IMR-90 (cell line): ENCODE measurements around the gene PARP3. TPM values are rescaled to one million over a fixed set of nuclear protein-coding genes. Genes with fewer than 3 reads are reported as not detected.

Experiments
- ATAC-seq: fragments of 200-7000 bp; cut with Tn5 transposase; 2 replicates; pipeline ENCODE4 v1.9.1; 2020; ENCODE audit warnings: low read depth, mild to moderate bottlenecking, moderate library complexity
- BruUV-seq: library from RNA; stranded (reverse); fragments of 400-500 nt; replicated peaks from 2 replicates; lab custom pipeline; 2021; lab: Mats Ljungman, UMichigan
- CTCF ChIA-PET: fragments of 300-600 bp; formaldehyde crosslinking; extraction: SDS; loops from one replicate; lab custom pipeline; 2021; ENCODE audit warnings: antibody characterized with exemption; lab: Yijun Ruan, JAX
- POLR2A ChIA-PET: fragments of 300-600 bp; sonication (Branson Sonifier 250); formaldehyde crosslinking; loops from one replicate; lab custom pipeline; 2022; ENCODE audit warnings: antibody characterized with exemption; ENCODE audit not compliant: unreplicated experiment; lab: Charles Lee
- DNase-seq: peaks from one replicate; pipeline ENCODE4 v3.0.0; 2013
- H2AFZ ChIP-seq: replicated peaks from 2 replicates; pipeline ENCODE3; 2013; ENCODE audit warnings: low read length, mild to moderate bottlenecking; ENCODE audit not compliant: poor library complexity
- H2AK5ac ChIP-seq: 2 replicates; pipeline ENCODE4 v1.6.1; 2013; ENCODE audit warnings: low read depth, low read length, inconsistent platforms
- H2AK9ac ChIP-seq: replicated peaks from 2 replicates; pipeline ENCODE3; 2013; ENCODE audit warnings: mild to moderate bottlenecking, low read depth, low read length, moderate library complexity; ENCODE audit not compliant: poor library complexity
- H2BK120ac ChIP-seq: 2 replicates; pipeline ENCODE4 v1.6.1; 2013; ENCODE audit warnings: low read depth, low read length, inconsistent platforms
- H2BK15ac ChIP-seq: 3 replicates; pipeline ENCODE4 v1.6.1; 2013; ENCODE audit warnings: low read depth, low read length, inconsistent platforms
- H2BK20ac ChIP-seq: 2 replicates; pipeline ENCODE4 v1.6.1; 2013; ENCODE audit warnings: low read depth, mild to moderate bottlenecking, inconsistent platforms, low read length, moderate library complexity
- H2BK5ac ChIP-seq: 2 replicates; pipeline ENCODE4 v1.6.1; 2013; ENCODE audit warnings: mild to moderate bottlenecking, low read depth, low read length, inconsistent platforms; ENCODE audit not compliant: poor library complexity, severe bottlenecking
- H3K14ac ChIP-seq: replicated peaks from 2 replicates; pipeline ENCODE4 v1.6.1; 2013; ENCODE audit warnings: low read depth, low read length, inconsistent platforms
- H3K18ac ChIP-seq: 2 replicates; pipeline ENCODE4 v1.6.1; 2013; ENCODE audit warnings: low read depth, low read length, control low read depth
- H3K23ac ChIP-seq: 2 replicates; pipeline ENCODE4 v1.6.1; 2013; ENCODE audit warnings: low read depth, low read length, inconsistent platforms
- H3K27ac ChIP-seq: 2 replicates; pipeline ENCODE4 v1.5.1; 2013; ENCODE audit warnings: mild to moderate bottlenecking, control low read depth, low read length; ENCODE audit not compliant: insufficient read depth
- H3K27me3 ChIP-seq: 2 replicates; pipeline ENCODE4 v1.6.1; 2013; ENCODE audit warnings: low read length; ENCODE audit not compliant: control insufficient read depth, insufficient read depth
- H3K36me3 ChIP-seq: 2 replicates; pipeline ENCODE4 v1.6.1; 2013; ENCODE audit warnings: low read length, mixed read lengths; ENCODE audit not compliant: control insufficient read depth, insufficient read depth
- H3K4ac ChIP-seq: 2 replicates; pipeline ENCODE4 v1.6.1; 2013; ENCODE audit warnings: low read depth, low read length, inconsistent platforms
- H3K4me1 ChIP-seq: 2 replicates; pipeline ENCODE4 v1.6.1; 2013; ENCODE audit warnings: low read length, mixed read lengths; ENCODE audit not compliant: control insufficient read depth, insufficient read depth
- H3K4me2 ChIP-seq: 2 replicates; pipeline ENCODE4 v1.6.1; 2013; ENCODE audit warnings: low read depth, mild to moderate bottlenecking, control low read depth, low read length, moderate library complexity
- H3K4me3 ChIP-seq: 2 replicates; pipeline ENCODE4 v1.5.1; 2013; ENCODE audit warnings: low read depth, mild to moderate bottlenecking, control low read depth, low read length, moderate library complexity; ENCODE audit not compliant: insufficient read depth
- H3K56ac ChIP-seq: 2 replicates; pipeline ENCODE4 v1.6.1; 2013; ENCODE audit warnings: low read length, inconsistent platforms; ENCODE audit not compliant: insufficient read depth; ENCODE audit errors: extremely low read depth
- H3K79me1 ChIP-seq, 2 experiments: 2 replicates each; pipeline ENCODE4 v1.6.1; 2013; ENCODE audit warnings: low read length in 2 of 2, inconsistent platforms in 1 of 2, low read depth in 1 of 2
- H3K9ac ChIP-seq: 2 replicates; pipeline ENCODE4 v1.6.1; 2013; ENCODE audit warnings: low read depth, low read length, control low read depth
- H3K9me1 ChIP-seq: 2 replicates; pipeline ENCODE4 v1.6.1; 2013; ENCODE audit warnings: low read length, inconsistent platforms; ENCODE audit not compliant: insufficient read depth
- H3K9me3 ChIP-seq: 2 replicates; pipeline ENCODE4 v1.6.1; 2013; ENCODE audit warnings: low read length; ENCODE audit not compliant: control insufficient read depth, insufficient read depth
- H4K20me1 ChIP-seq: 2 replicates; pipeline ENCODE4 v1.6.1; 2013; ENCODE audit warnings: low read length, inconsistent platforms; ENCODE audit not compliant: insufficient read depth
- H4K5ac ChIP-seq: 2 replicates; pipeline ENCODE4 v1.6.1; 2013; ENCODE audit warnings: mild to moderate bottlenecking, low read depth, low read length, control low read depth
- H4K8ac ChIP-seq, 2 experiments: 2 replicates each; pipeline ENCODE4 v1.6.1; 2013; ENCODE audit warnings: low read depth in 2 of 2, low read length in 2 of 2, control low read depth in 1 of 2, inconsistent platforms in 1 of 2
- H4K91ac ChIP-seq: 2 replicates; pipeline ENCODE4 v1.6.1; 2013; ENCODE audit warnings: low read depth, low read length, inconsistent platforms; ENCODE audit not compliant: insufficient read depth
- FOS ChIP-seq: fragments of 150-350 bp; IDR thresholded peaks from 2 replicates; pipeline ENCODE4 v1.6.1; 2016; ENCODE audit warnings: low read depth, low read length
- MXI1 ChIP-seq: IDR thresholded peaks from 2 replicates; pipeline ENCODE4 v1.6.1; 2012; ENCODE audit warnings: low read depth, mild to moderate bottlenecking, low read length, moderate library complexity, borderline replicate concordance
- WGBS, 2 experiments: methylation state at CpG; one replicate each; pipeline versions ENCODE4 v1.1.5 to v1.1.7; 2013; ENCODE audit warnings: missing lambda C conversion rate in 2 of 2; ENCODE audit not compliant: insufficient read length in 1 of 2; ENCODE audit errors: extremely low coverage in 2 of 2; 5-methylcytosine and 5-hydroxymethylcytosine counted together
- dilution Hi-C: fragments of 300-500 bp; cut with HindIII; formaldehyde crosslinking; loops from one replicate; pipeline ENCODE4 v1.14.3; 2018; ENCODE audit warnings: low sequenced_read_pairs; ENCODE audit not compliant: unreplicated experiment
- in situ Hi-C: fragments of 300-500 bp; cut with MboI; formaldehyde crosslinking; loops from 3 replicates; pipeline ENCODE4 v1.14.3; 2019; ENCODE audit warnings: low sequenced_read_pairs, inconsistent platforms, mixed read lengths
- intact Hi-C: fragments of 100-400 bp; cut with micrococcal nuclease; formaldehyde crosslinking; loops from 2 replicates; pipeline ENCODE4 v1.10.0; 2022
- polyA plus RNA-seq, 3 experiments: library from polyadenylated mRNA; depleted of rRNA; stranded (reverse); fragments of >200 nt; gene quantifications; 2 replicates each; pipeline ENCODE4 v1.2.3, GENCODE V29; 2012; ENCODE audit warnings: low replicate concordance in 1 of 3
- total RNA-seq: library from RNA; depleted of rRNA; stranded (reverse); fragments of >200 nt; gene quantifications from 2 replicates; pipeline ENCODE4 v1.2.3, GENCODE V29; 2012

Gene PARP3
- total and polyA plus RNA-seq, 2 of the 4 experiments (the other 2 are of a cell fraction): 16.3 to 22.0 TPM

GRCh38 chr3:51944451-51945021, 2.4 kb downstream of the PARP3 start:
- no peak overlapping the region for H2AK5ac ChIP-seq
- ATAC-seq (no peak), DNase-seq (no peak)
- no peak overlapping the region for H2BK20ac ChIP-seq
- H4K8ac ChIP-seq: no peak overlapping the region
- no peak overlapping the region for H3K4ac ChIP-seq
- H2AFZ ChIP-seq: no peak overlapping the region
- TF ChIP-seq FOS: no peak
- no peak for TF ChIP-seq MXI1
- ChIA-PET CTCF (no interaction called here), POLR2A (no interaction called here)
- H4K20me1 ChIP-seq: peaks cover 9% of the 10 kb centered on the region
- H2AK9ac ChIP-seq: peak overlapping the region; percentile 8
- H3K79me1 ChIP-seq: peaks cover 18 to 29% of the 10 kb centered on the region in 2 experiments; a peak in 3 of 4 replicates
- H3K27ac ChIP-seq: no peak overlapping the region
- no peak overlapping the region for H3K14ac ChIP-seq
- H2BK5ac ChIP-seq: no peak overlapping the region
- dilution Hi-C loops: no loop called here
- no peak overlapping the region for H3K18ac ChIP-seq
- no peak overlapping the region for H4K5ac ChIP-seq
- no peak overlapping the region for H3K4me3 ChIP-seq
- in situ Hi-C loops: loop anchor here (25.0 kb wide), 1 partner anchor 557 kb away; the partner anchor contains the start of genes MANF and RBM15B
- no peak overlapping the region for H3K4me2 ChIP-seq
- H2BK120ac ChIP-seq: no peak overlapping the region
- no peak overlapping the region for H3K56ac ChIP-seq
- H3K4me1 ChIP-seq: peaks cover 13% of the 10 kb centered on the region
- no peaks in the 10 kb centered on the region for H3K27me3 ChIP-seq
- 85% methylated on average over 4 of the region's 11 CpGs; no CpG with 5 or more reads in 1 of the 2 experiments for WGBS, 2 experiments
- no TSS peak for BruUV-seq
- peaks cover 12% of the 10 kb centered on the region for H3K9me1 ChIP-seq
- no peak overlapping the region for H3K23ac ChIP-seq
- no peak overlapping the region for H2BK15ac ChIP-seq
- H4K91ac ChIP-seq: no peak overlapping the region
- intact Hi-C loops: loop anchor here (5.0 kb wide), 1 partner anchor 198 kb away; no protein-coding TSS in a partner anchor
- H3K9ac ChIP-seq: no peak overlapping the region
- peaks cover 2% of the 10 kb centered on the region; the same call in 1 of the 2 replicates for H3K36me3 ChIP-seq
- no peaks in the 10 kb centered on the region for H3K9me3 ChIP-seq
